Activated CD4-positive, alpha-beta memory T cell treated with anti-CD3 and anti-CD28 coated beads, Interleukin-2, amount 10 ng/mL, durations not matched to agents 7 days and 5 days (primary cell): ENCODE results near the gene MEX3C. TPM values are rescaled to one million over a fixed set of nuclear protein-coding genes. Genes with fewer than 3 reads are reported as not detected.

Source experiments
- CTCF ChIA-PET: fragments of 350-600 bp; sonication (Branson Sonifier 250); formaldehyde crosslinking; loops from one replicate; lab custom pipeline; 2021; ENCODE audit warnings: antibody characterized with exemption, inconsistent platforms; lab: Charles Lee
- POLR2A ChIA-PET: fragments of 350-600 bp; sonication (Branson Sonifier 250); formaldehyde crosslinking; loops from one replicate; lab custom pipeline; 2021; ENCODE audit warnings: antibody characterized with exemption; lab: Charles Lee
- DNase-seq: peaks from one replicate; pipeline ENCODE4 v3.0.0-alpha.2; 2020
- H3K27ac Mint-ChIP-seq: one replicate; pipeline ENCODE4 v1.8.0; 2021; ENCODE audit warnings: mild to moderate bottlenecking, mixed read lengths
- H3K27me3 Mint-ChIP-seq: one replicate; pipeline ENCODE4 v1.8.0; 2021; ENCODE audit warnings: mixed read lengths
- H3K36me3 Mint-ChIP-seq: one replicate; pipeline ENCODE4 v1.8.0; 2021; ENCODE audit warnings: low read depth, mixed read lengths
- H3K4me1 Mint-ChIP-seq: one replicate; pipeline ENCODE4 v1.8.0; 2021; ENCODE audit warnings: mixed read lengths
- H3K4me3 Mint-ChIP-seq: one replicate; pipeline ENCODE4 v1.8.0; 2021; ENCODE audit warnings: mild to moderate bottlenecking, mixed read lengths
- H3K9me3 Mint-ChIP-seq: one replicate; pipeline ENCODE4 v1.8.0; 2021; ENCODE audit warnings: mixed read lengths
- total RNA-seq, 2 experiments: library from RNA; stranded (reverse); gene quantifications; one replicate each; pipeline ENCODE4 v1.2.3, GENCODE V29; 2021

Gene MEX3C
- total RNA-seq, 2 experiments from 2014 or later = 55.4 to 62.6 TPM

DNA sequence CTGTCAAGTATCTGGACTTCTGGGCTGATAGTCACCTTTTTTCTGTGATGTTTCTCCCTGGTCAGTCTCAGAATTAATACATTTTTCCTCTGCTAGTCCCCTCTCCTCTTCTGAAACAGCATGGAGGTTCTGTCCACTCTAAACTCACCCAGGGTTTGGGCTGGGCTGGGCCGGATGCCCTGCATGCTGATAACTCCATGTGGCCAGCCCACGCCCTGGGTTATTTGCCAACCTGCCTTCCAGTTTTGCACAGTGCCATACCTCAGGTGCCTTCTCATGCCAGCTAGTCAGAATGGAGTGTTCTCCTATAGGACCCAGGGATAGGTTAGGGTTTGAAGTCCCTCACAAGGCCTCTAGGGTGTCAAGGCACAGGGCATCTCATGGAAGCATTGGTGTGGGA, 32.2 kb downstream of the MEX3C start:
- H3K9me3 Mint-ChIP-seq = no peaks in the 10 kb centered on the region

DNA sequence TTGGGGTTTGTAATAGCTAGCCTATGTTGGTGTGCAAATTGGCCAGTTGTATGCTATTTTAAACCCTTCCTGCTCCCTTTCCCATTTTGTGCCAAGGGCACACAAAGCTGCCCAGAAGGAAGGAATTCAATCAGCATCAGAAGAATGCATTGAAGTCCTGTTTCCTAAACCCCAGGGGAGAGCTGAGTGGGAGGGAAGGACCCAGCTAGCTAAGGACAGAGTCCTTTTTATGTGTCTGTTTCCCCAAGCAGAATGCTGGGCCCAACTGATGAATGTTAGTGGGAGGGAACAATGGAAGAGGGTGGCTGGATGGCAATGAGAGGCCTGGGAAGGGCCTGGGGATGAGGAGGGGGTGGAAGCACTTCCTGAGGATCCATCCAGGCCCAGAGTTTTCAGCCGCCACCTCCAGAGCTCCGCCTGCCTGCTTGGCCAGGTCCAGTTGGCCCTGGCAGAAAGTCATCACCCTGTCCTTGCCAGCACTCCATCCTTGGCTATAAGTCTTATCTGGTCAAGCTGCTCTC, 32.7 kb downstream of the MEX3C start:
- no peaks in the 10 kb centered on the region for H3K27me3 Mint-ChIP-seq
- ChIA-PET CTCF (interaction anchor here (0.8 to 1.6 kb wide), 2 partner anchors 11 to 30 kb away, joined by 3 to 4 read pairs; no protein-coding TSS in a partner anchor), POLR2A (interaction anchor here (3.8 to 5.7 kb wide), 2 partner anchors 12 to 32 kb away, joined by 20 to 35 read pairs; partner anchors contain the start of gene MEX3C)
- H3K9me3 Mint-ChIP-seq = no peaks in the 10 kb centered on the region
- no peak overlapping the region for H3K4me3 Mint-ChIP-seq
- H3K4me1 Mint-ChIP-seq = peaks cover 55% of the 10 kb centered on the region
- peaks cover 5% of the 10 kb centered on the region for H3K36me3 Mint-ChIP-seq
- H3K27ac Mint-ChIP-seq = peak overlapping the region; percentile 34
- no peak for DNase-seq

More for the DNA sequence above, 32.2 kb downstream of the MEX3C start:
- Mint-ChIP-seq H3K27ac (no peak overlapping the region), H3K27me3 (no peaks in the 10 kb centered on the region), H3K4me3 (no peak overlapping the region), H3K36me3 (peaks cover 5% of the 10 kb centered on the region), H3K4me1 (peaks cover 57% of the 10 kb centered on the region)
- DNase-seq = no peak
- CTCF ChIA-PET = interaction anchor here (0.8 kb wide), 1 partner anchor 30 kb away, joined by 3 read pairs; no protein-coding TSS in a partner anchor
- POLR2A ChIA-PET = interaction anchor here (1.5 to 3.8 kb wide), 2 partner anchors 12 to 32 kb away, joined by 3 to 20 read pairs; partner anchors contain the start of gene MEX3C

DNA sequence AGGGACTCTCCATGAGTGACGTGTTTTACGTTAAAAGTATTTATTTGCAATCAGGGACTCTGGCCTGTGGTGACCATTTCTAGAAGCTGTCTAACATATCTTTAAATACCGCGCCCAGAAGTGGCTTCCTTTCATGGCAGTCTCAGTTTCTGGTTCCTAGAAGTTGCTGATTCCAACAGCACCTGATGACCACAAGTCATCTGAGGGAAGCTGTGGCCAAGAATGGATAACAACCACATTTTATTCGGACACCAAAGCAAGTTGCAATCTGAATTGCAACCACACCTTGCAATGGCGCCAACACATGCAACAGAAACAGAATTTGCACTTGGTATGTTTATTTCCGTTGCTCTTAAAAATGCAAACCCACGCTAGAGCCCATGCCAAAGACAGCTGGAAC, 33.1 kb downstream of the MEX3C start:
- ChIA-PET CTCF (interaction anchor here (0.8 to 1.6 kb wide), 2 partner anchors 11 to 29 kb away, joined by 3 to 4 read pairs; no protein-coding TSS in a partner anchor), POLR2A (interaction anchor here (3.8 to 5.7 kb wide), 2 partner anchors 11 to 33 kb away, joined by 20 to 35 read pairs; partner anchors contain the start of gene MEX3C)
- Mint-ChIP-seq H3K27ac (peak overlapping the region; percentile 26), H3K36me3 (peaks cover 5% of the 10 kb centered on the region), H3K27me3 (no peaks in the 10 kb centered on the region), H3K9me3 (no peaks in the 10 kb centered on the region), H3K4me3 (no peak overlapping the region), H3K4me1 (peaks cover 51% of the 10 kb centered on the region)
- no peak for DNase-seq

DNA sequence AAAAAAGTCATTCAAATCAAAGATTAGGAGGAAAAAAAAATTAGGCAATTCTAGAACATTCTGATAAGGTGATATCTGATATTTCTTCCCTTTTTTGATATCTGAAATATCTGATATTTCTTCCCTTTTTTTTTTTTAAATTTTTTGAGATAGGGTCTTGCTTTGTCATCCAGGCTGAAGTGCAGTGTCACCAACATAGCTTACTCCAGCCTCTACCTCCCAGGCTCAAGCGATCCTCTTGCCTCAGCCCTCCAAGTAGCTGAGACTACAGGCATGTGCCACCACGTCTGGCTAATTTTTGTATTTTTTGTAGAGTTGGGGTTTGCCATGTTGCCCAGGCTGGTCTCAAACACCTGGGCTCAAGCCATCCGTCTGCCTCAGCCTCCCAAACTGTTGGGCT, 33.9 kb downstream of the MEX3C start:
- Mint-ChIP-seq H3K36me3 (peaks cover 5% of the 10 kb centered on the region), H3K27ac (no peak overlapping the region), H3K4me1 (peaks cover 43% of the 10 kb centered on the region), H3K27me3 (no peaks in the 10 kb centered on the region), H3K9me3 (no peaks in the 10 kb centered on the region), H3K4me3 (no peak overlapping the region)
- CTCF ChIA-PET = interaction anchor here (1.6 kb wide), 1 partner anchor 10 kb away, joined by 4 read pairs; no protein-coding TSS in a partner anchor
- POLR2A ChIA-PET = interaction anchor here (0.6 to 5.7 kb wide), 3 partner anchors 10 to 33 kb away, joined by 3 to 35 read pairs (median 20); partner anchors contain the start of gene MEX3C
- no peak for DNase-seq

DNA sequence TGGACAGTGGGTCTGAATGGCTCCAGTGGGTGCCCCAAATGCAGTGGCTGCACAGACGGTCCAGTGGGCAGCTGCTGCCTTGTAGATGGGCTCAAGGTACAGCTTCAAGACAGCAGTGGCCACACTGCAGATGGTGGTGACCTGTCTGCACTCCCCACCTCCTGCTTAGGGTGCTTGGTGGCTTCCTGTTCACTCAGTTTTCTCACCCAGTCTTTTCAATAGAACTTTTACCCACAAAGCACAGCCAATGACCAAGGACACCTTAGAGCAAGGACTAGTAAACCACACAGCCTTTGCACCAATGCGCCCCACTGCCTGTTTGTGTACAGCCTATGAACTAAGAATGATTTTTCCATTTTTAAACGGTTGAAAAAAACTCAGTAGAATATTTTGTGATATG, 34.9 kb downstream of the MEX3C start:
- no peak for DNase-seq
- no peaks in the 10 kb centered on the region for H3K27me3 Mint-ChIP-seq
- no peak overlapping the region for H3K4me3 Mint-ChIP-seq
- H3K9me3 Mint-ChIP-seq = no peaks in the 10 kb centered on the region
- peaks cover 35% of the 10 kb centered on the region for H3K4me1 Mint-ChIP-seq
- no peaks in the 10 kb centered on the region for H3K36me3 Mint-ChIP-seq
- POLR2A ChIA-PET = interaction anchor here (3.8 to 5.7 kb wide), 2 partner anchors 9 to 34 kb away, joined by 20 to 35 read pairs; partner anchors contain the start of gene MEX3C
- CTCF ChIA-PET = interaction anchor here (1.7 kb wide), 1 partner anchor 35 kb away, joined by 4 read pairs; the partner anchor contains the start of gene MEX3C
- H3K27ac Mint-ChIP-seq = no peak overlapping the region

DNA sequence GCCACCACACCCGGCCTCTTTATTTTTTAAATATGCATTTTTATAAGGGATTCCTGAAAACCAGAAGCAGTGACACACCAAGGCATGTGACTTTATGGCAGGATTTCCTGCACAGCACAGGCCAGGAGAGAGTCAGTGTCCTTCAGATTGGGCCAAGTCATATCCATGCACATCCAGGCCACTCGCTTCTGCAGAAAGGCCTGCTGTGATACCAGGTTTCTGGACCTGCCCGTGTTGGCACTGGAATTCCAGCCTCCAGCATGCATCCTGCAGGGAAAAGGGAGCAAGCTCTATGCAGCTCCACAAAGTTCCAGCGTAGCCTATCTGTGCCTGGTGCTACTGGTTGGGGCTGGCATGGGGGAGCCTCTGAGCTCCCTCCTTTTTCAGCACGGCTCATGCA, 36.8 kb downstream of the MEX3C start:
- Mint-ChIP-seq H3K27ac (no peak overlapping the region), H3K4me3 (no peak overlapping the region), H3K4me1 (peaks cover 35% of the 10 kb centered on the region), H3K36me3 (no peaks in the 10 kb centered on the region), H3K9me3 (no peaks in the 10 kb centered on the region), H3K27me3 (no peaks in the 10 kb centered on the region)
- no peak for DNase-seq
- ChIA-PET CTCF (interaction anchor here (1.4 to 1.7 kb wide), 2 partner anchors 37 to 118 kb away, joined by 3 to 4 read pairs; partner anchors contain the start of gene MEX3C), POLR2A (interaction anchor here (5.7 kb wide), 1 partner anchor 36 kb away, joined by 35 read pairs; the partner anchor contains the start of gene MEX3C)

DNA sequence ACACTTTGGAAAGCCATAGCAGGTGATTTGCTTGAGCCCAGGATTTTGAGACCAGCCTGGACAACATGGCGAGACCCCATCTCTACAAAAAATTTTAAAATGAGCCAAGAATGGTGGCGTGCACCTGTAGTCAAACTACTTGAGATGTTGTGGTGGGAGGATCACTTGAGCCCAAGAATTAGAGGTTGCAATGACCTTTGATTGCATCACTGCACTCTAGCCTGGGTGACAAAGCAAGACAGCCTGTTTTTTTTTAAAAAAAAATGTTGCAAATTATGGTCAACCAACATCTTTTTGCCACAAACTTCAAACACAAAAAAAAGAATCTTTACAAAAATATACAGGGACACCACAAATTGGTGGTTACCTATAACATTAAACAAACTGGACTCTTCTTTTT, 40.3 kb downstream of the MEX3C start:
- no peaks in the 10 kb centered on the region for H3K9me3 Mint-ChIP-seq
- ChIA-PET CTCF (no interaction called here), POLR2A (no interaction called here)
- H3K36me3 Mint-ChIP-seq = no peaks in the 10 kb centered on the region
- H3K4me1 Mint-ChIP-seq = peaks cover 28% of the 10 kb centered on the region
- H3K4me3 Mint-ChIP-seq = no peak overlapping the region
- no peak overlapping the region for H3K27ac Mint-ChIP-seq
- DNase-seq = no peak
- H3K27me3 Mint-ChIP-seq = no peaks in the 10 kb centered on the region

DNA sequence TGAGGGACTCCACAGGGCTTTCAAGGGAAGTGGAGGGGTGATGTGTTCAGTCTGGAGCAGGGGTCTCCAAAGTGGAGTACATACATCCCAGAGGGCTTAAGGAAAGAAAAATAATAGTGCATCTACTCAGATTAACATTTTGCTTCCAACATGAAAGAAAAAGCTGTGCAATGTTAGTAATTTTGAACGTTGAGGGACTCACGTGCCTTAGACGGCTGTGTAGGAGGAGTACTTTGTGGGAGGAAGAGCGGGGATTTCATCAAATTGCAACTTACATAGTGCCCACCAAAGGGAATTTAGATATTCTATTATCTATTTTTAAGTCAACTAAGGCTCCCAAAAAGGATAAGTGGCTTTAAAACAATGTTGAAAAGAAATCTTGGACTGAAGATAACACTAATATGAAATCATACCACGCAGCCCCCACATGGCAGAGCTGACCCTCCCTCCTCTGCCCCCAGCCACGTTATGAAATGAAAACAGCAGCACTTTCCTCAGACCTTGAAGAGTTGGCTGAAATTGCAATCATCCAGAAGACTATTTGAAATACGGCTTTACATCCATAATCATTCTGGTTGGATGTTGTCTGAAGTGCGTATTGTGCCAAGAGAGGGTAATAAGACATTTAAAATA, 42.9 kb downstream of the MEX3C start:
- peak overlapping the region; percentile 67 for H3K4me3 Mint-ChIP-seq
- H3K4me1 Mint-ChIP-seq = peaks cover 45% of the 10 kb centered on the region
- no peaks in the 10 kb centered on the region for H3K36me3 Mint-ChIP-seq
- no peak for DNase-seq
- peak overlapping the region; percentile 92 for H3K27ac Mint-ChIP-seq
- H3K9me3 Mint-ChIP-seq = peaks cover 2% of the 10 kb centered on the region
- no peaks in the 10 kb centered on the region for H3K27me3 Mint-ChIP-seq
- ChIA-PET POLR2A (interaction anchor here (0.6 to 5.7 kb wide), 14 partner anchors 9 to 276 kb away, joined by 3 to 87 read pairs (median 6); partner anchors contain the start of genes ELAC1, ME2, MEX3C and SMAD4), CTCF (interaction anchor here (0.9 to 2.9 kb wide), 6 partner anchors 11 to 43 kb away, joined by 3 to 9 read pairs (median 5); partner anchors contain the start of gene MEX3C)

DNA sequence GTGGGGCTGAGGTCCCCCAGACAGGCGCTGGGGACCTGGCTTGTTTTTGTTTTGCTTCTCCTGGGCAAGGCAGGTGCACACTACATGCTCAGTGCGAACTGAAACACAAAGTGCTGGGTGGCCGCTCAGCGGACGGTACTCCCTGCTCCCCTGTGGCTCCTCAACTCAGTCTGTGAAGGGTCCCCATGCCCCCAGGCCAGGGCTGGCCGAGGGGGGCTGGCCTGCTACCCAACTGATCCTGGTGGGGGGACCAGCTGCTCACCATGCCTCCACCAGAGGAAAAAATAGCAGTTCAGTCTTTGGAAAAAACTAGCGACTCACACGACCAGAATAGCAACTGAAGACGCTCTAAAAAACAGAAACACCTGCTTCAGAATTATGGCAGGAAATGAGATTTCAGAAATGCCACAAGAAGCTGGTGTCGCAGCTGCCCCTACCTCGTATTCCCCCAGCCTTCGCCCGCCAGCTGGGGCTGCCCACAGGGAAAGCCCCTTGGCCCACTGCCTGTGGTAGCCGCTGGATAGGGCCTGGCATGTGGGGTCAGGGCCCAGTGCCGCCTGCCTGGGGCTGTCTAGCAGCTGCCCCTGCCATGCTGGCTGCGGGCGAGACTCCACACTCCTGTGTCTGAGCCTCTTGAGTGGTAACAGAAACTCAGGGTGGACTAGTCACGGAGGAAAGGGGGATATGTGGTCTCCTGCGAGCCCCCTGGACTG, 43.7 kb downstream of the MEX3C start:
- H3K4me3 Mint-ChIP-seq = peak overlapping the region; percentile 67
- H3K4me1 Mint-ChIP-seq = peaks cover 45% of the 10 kb centered on the region
- peak; percentile 51 for DNase-seq
- no peaks in the 10 kb centered on the region for H3K36me3 Mint-ChIP-seq
- POLR2A ChIA-PET = interaction anchor here (0.6 to 5.7 kb wide), 14 partner anchors 10 to 275 kb away, joined by 3 to 87 read pairs (median 6); partner anchors contain the start of genes ELAC1, ME2, MEX3C and SMAD4
- peaks cover 2% of the 10 kb centered on the region for H3K9me3 Mint-ChIP-seq
- H3K27ac Mint-ChIP-seq = peak overlapping the region; percentile 92
- CTCF ChIA-PET = interaction anchor here (0.9 to 2.9 kb wide), 8 partner anchors 10 to 44 kb away, joined by 3 to 9 read pairs (median 5); partner anchors contain the start of gene MEX3C
- H3K27me3 Mint-ChIP-seq = no peaks in the 10 kb centered on the region

DNA sequence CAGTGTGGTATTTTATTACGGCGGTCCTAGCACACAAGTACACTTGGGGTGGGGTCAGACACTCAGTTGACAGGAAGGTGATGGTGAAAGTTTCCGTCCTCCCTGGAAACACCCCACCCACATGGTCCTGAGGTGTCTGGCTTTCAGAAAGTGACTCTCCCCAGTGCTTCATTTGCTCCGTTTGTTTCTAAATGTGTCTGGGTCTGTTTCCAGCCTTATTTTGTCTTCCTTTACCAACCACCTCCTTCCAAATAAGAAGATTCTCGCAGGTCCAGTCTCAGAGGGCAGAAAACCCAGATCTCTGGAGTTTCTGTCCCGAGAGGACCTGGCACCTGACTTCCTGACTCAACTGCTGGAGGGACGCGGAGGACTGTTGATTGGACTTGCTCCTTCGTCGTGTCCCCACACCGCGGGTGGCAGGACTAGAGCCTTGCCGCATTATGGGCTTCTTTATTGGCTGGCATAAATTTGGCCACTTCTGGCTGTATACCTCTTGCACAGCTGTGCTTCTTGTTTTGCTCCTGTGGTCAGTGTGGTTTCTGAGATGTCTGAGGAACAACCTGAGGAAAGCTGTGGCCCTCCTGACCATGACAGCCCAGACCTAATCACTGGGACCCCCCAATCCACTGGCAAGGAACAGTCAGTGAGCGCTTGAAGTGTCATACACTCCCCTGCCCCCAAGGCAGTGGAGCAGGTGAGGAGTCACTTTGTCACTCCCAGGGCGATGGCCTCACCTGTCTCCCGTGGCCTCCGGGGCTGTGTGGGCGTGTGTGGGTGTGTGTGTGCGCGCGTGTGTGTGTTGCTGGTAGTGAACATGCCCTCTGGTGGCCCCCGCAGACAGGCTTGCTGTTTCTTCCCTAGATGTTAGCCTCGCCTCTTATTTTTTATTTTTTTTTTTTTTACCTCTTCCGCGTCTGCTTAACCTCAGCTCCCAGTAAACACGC, 45.6 kb downstream of the MEX3C start:
- DNase-seq = peak; percentile 74
- no peaks in the 10 kb centered on the region for H3K36me3 Mint-ChIP-seq
- ChIA-PET POLR2A (interaction anchor here (1.1 to 5.7 kb wide), 5 partner anchors 12 to 273 kb away, joined by 4 to 87 read pairs (median 12); partner anchors contain the start of genes ME2, MEX3C and SMAD4), CTCF (interaction anchor here (0.6 to 2.9 kb wide), 13 partner anchors 16 to 515 kb away, joined by 3 to 9 read pairs (median 4); no protein-coding TSS in a partner anchor)
- peaks cover 45% of the 10 kb centered on the region for H3K4me1 Mint-ChIP-seq
- H3K27ac Mint-ChIP-seq = peak overlapping the region; percentile 84
- H3K27me3 Mint-ChIP-seq = no peaks in the 10 kb centered on the region
- H3K9me3 Mint-ChIP-seq = peaks cover 2% of the 10 kb centered on the region
- peak overlapping the region; percentile 68 for H3K4me3 Mint-ChIP-seq

DNA sequence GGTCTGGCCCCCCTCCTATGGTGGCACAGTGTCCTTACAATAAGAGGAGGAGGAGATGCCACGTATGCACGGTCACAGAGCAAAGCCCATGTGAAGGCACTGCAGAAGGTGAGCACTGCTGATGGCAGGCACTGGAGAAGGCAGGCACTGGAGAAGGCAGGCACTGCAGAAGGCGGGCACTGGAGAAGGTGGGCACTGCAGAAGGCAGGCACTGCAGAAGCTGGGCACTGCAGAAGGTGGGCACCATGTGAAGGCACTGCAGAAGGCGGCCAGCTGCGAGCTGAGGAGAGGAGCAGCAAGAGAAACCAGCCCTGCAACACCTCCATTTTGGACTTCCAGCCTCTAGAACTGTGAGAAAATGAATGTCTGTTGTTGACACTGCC, 46.3 kb downstream of the MEX3C start:
- POLR2A ChIA-PET = interaction anchor here (1.1 to 5.7 kb wide), 3 partner anchors 18 to 121 kb away, joined by 3 to 87 read pairs (median 6); partner anchors contain the start of genes MEX3C and SMAD4
- Mint-ChIP-seq H3K4me1 (peaks cover 45% of the 10 kb centered on the region), H3K36me3 (no peaks in the 10 kb centered on the region), H3K27ac (peak overlapping the region; percentile 84), H3K27me3 (no peaks in the 10 kb centered on the region), H3K9me3 (peaks cover 2% of the 10 kb centered on the region), H3K4me3 (no peak overlapping the region)
- DNase-seq = no peak
- CTCF ChIA-PET = interaction anchor here (1.7 kb wide), 1 partner anchor 40 kb away, joined by 9 read pairs; no protein-coding TSS in a partner anchor
